Breast epithelium (tissue), 3 donors: ENCODE measurements around the gene EML1.

ENCODE experiments used
- POLR2A ChIP-seq: fragments of 450-650 bp; IDR thresholded peaks from one replicate; pipeline ENCODE4 v1.6.1; 2016; ENCODE audit warnings: antibody characterized with exemption, mild to moderate bottlenecking, moderate library complexity
- TF ChIP-seq, protein P1 (sequence below), 3 donors: fragments of 450-650 bp; IDR thresholded peaks; one replicate each; pipeline ENCODE4 v1.5.1; 2016 to 2017; ENCODE audit warnings: antibody characterized with exemption in 3 of 3, mild to moderate bottlenecking in 3 of 3, moderate library complexity in 3 of 3

DNA sequence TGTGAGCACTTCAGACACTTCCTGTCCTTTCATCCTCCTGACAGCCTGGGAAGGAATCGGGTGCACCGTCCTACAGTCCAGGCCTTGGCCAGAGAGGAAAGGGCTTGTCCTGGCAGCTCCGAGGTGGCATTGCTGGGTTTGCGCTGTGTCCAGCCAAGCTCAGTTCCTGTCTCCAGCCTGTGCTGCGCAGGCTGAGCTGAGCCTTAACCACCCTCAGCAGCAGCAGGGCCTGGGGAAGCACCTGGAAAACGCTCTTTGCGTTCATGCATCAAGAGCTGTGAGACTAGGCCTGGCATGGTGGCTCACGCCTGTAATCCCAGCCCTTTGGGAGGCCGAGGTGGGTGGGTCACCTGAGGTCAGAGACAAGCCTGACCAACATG lies 33.7 kb upstream of the EML1 start:
- TF ChIP-seq, protein P1, sequence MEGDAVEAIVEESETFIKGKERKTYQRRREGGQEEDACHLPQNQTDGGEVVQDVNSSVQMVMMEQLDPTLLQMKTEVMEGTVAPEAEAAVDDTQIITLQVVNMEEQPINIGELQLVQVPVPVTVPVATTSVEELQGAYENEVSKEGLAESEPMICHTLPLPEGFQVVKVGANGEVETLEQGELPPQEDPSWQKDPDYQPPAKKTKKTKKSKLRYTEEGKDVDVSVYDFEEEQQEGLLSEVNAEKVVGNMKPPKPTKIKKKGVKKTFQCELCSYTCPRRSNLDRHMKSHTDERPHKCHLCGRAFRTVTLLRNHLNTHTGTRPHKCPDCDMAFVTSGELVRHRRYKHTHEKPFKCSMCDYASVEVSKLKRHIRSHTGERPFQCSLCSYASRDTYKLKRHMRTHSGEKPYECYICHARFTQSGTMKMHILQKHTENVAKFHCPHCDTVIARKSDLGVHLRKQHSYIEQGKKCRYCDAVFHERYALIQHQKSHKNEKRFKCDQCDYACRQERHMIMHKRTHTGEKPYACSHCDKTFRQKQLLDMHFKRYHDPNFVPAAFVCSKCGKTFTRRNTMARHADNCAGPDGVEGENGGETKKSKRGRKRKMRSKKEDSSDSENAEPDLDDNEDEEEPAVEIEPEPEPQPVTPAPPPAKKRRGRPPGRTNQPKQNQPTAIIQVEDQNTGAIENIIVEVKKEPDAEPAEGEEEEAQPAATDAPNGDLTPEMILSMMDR (IDR thresholded peaks at IDR 0.05), result no peak
- no peak for TF ChIP-seq POLR2A
